HG02623 (cell line): ENCODE results near the gene UTS2B.
A peak's percentile ranks its signal among the peaks of the same experiment; 100 is the strongest.

Experiments
- ATAC-seq: cut with Tn5 transposase; IDR thresholded peaks from one replicate; pipeline ENCODE4 v1.9.1; 2021; ENCODE audit warnings: moderate library complexity; ENCODE audit not compliant: unreplicated experiment

UTS2B gene

GRCh38 chr3:191353022-191353777, 22.9 kb upstream of the UTS2B start:
- peak; percentile 29 for ATAC-seq

- ATAC-seq, result no peak
Measured at GRCh38 chr3:191352014-191352413, 21.7 kb upstream of the UTS2B start.

GRCh38 chr3:191350396-191351090, 20.2 kb upstream of the UTS2B start:
- no peak for ATAC-seq

GRCh38 chr3:191348098-191348497, 17.8 kb upstream of the UTS2B start:
- no peak for ATAC-seq

- no peak for ATAC-seq
Measured at GRCh38 chr3:191347228-191347627, 16.9 kb upstream of the UTS2B start.

- no peak for ATAC-seq
Measured at GRCh38 chr3:191345334-191345733, 15.0 kb upstream of the UTS2B start.

GRCh38 chr3:191343913-191344312, 13.6 kb upstream of the UTS2B start:
- no peak for ATAC-seq

GRCh38 chr3:191343115-191343514, 12.8 kb upstream of the UTS2B start:
- ATAC-seq, result no peak

- ATAC-seq, result no peak
Measured at GRCh38 chr3:191342411-191342810, 12.1 kb upstream of the UTS2B start.

GRCh38 chr3:191342006-191342405, 11.7 kb upstream of the UTS2B start:
- no peak for ATAC-seq

GRCh38 chr3:191340966-191341365, 10.6 kb upstream of the UTS2B start:
- no peak for ATAC-seq

- ATAC-seq, result no peak
Measured at GRCh38 chr3:191340351-191340750, 10.0 kb upstream of the UTS2B start.

- ATAC-seq, result no peak
Measured at GRCh38 chr3:191339316-191339917, 9.1 kb upstream of the UTS2B start.

GRCh38 chr3:191338177-191338488, 7.8 kb upstream of the UTS2B start:
- no peak for ATAC-seq

GRCh38 chr3:191336833-191337232, 6.5 kb upstream of the UTS2B start:
- ATAC-seq, result no peak

GRCh38 chr3:191334346-191334893, 4.1 kb upstream of the UTS2B start:
- no peak for ATAC-seq

- ATAC-seq, result no peak
Measured at GRCh38 chr3:191333298-191333880, 3.1 kb upstream of the UTS2B start.

GRCh38 chr3:191331388-191331787, 1.1 kb upstream of the UTS2B start:
- ATAC-seq, result no peak

GRCh38 chr3:191330530-191331048, 263 bp upstream of the UTS2B start:
- no peak for ATAC-seq

- peak; percentile 71 for ATAC-seq
Measured at GRCh38 chr3:191328962-191329653, 1.2 kb downstream of the UTS2B start, which contains the start of gene CCDC50. Gene CCDC50 (plus strand): TSS chr3:191329394. CDS start chr3:191329675, 281 bp downstream.
